GM23338 (cell line): ENCODE measurements around the gene KCNH6. TPM values are rescaled to one million over a fixed set of nuclear protein-coding genes. Genes with fewer than 3 reads are reported as not detected.

Experiments used
- ATAC-seq: fragments of 200-7000 bp; cut with Tn5 transposase; 3 replicates; pipeline ENCODE4 v1.9.1; 2020
- DNase-seq: peaks from one replicate; pipeline ENCODE4 v3.0.0-alpha.2; 2015; ENCODE audit warnings: low spot score
- H2AFZ ChIP-seq: fragments of 200-600 bp; sonication (generic); 2 replicates; pipeline ENCODE4 v1.8.0; 2016; ENCODE audit warnings: antibody characterized with exemption, mild to moderate bottlenecking, moderate library complexity
- H3F3A ChIP-seq: fragments of 200-600 bp; sonication (generic); replicated peaks from 2 replicates; pipeline ENCODE4 v1.8.0; 2017; ENCODE audit warnings: antibody characterized with exemption, mixed run types, low read depth
- H3K27ac ChIP-seq: fragments of 200-600 bp; sonication (generic); 2 replicates; pipeline ENCODE4 v1.6.1; 2016; ENCODE audit warnings: low read depth
- H3K27me3 ChIP-seq: fragments of 200-600 bp; sonication (generic); 2 replicates; pipeline ENCODE4 v1.8.0; 2016; ENCODE audit warnings: mild to moderate bottlenecking, mixed run types, moderate library complexity; ENCODE audit not compliant: insufficient read depth
- H3K36me3 ChIP-seq: fragments of 200-600 bp; sonication (generic); 2 replicates; pipeline ENCODE4 v1.8.0; 2016; ENCODE audit warnings: mild to moderate bottlenecking; ENCODE audit not compliant: insufficient read depth
- H3K4me1 ChIP-seq: fragments of 200-600 bp; sonication (generic); 2 replicates; pipeline ENCODE4 v1.8.0; 2016; ENCODE audit warnings: mild to moderate bottlenecking, moderate library complexity; ENCODE audit not compliant: insufficient read depth
- H3K4me2 ChIP-seq: fragments of 200-600 bp; sonication (generic); 2 replicates; pipeline ENCODE4 v1.7.1; 2017; ENCODE audit warnings: mixed run types
- H3K4me3 ChIP-seq: fragments of 200-600 bp; sonication (generic); 2 replicates; pipeline ENCODE4 v1.6.1; 2016; ENCODE audit warnings: mixed run types
- H3K79me2 ChIP-seq: fragments of 200-600 bp; sonication (generic); replicated peaks from 2 replicates; pipeline ENCODE4 v1.8.0; 2017; ENCODE audit warnings: mild to moderate bottlenecking; ENCODE audit not compliant: insufficient read depth
- H3K9me2 ChIP-seq: fragments of 200-600 bp; sonication (generic); 2 replicates; pipeline ENCODE4 v1.8.0; 2017; ENCODE audit not compliant: insufficient read depth
- H4K20me1 ChIP-seq: fragments of 200-600 bp; sonication (generic); replicated peaks from 2 replicates; pipeline ENCODE4 v1.8.0; 2017; ENCODE audit warnings: mild to moderate bottlenecking; ENCODE audit not compliant: insufficient read depth
- H3K27ac Mint-ChIP-seq: 2 replicates; pipeline ENCODE4 v1.8.0; 2020; ENCODE audit warnings: inconsistent platforms, mild to moderate bottlenecking, moderate library complexity, mixed read lengths
- H3K27me3 Mint-ChIP-seq: 3 replicates; pipeline ENCODE4 v1.8.0; 2022; ENCODE audit warnings: low read depth, mild to moderate bottlenecking, moderate library complexity, mixed read lengths, inconsistent platforms; ENCODE audit not compliant: insufficient read depth, poor library complexity
- H3K36me3 Mint-ChIP-seq: 3 replicates; pipeline ENCODE4 v1.8.0; 2021; ENCODE audit warnings: low read depth, mild to moderate bottlenecking, inconsistent platforms, moderate library complexity, mixed read lengths
- H3K4me1 Mint-ChIP-seq: 3 replicates; pipeline ENCODE4 v1.8.0; 2020; ENCODE audit warnings: mild to moderate bottlenecking, inconsistent platforms, mixed read lengths
- H3K4me3 Mint-ChIP-seq: 3 replicates; pipeline ENCODE4 v1.8.0; 2021; ENCODE audit warnings: moderate library complexity, mild to moderate bottlenecking, inconsistent platforms, mixed read lengths
- H3K9me3 Mint-ChIP-seq: 3 replicates; pipeline ENCODE4 v1.8.0; 2020; ENCODE audit warnings: moderate library complexity, mild to moderate bottlenecking, inconsistent platforms, mixed read lengths
- CREB1 ChIP-seq: fragments of 250-450 bp; sonication (Bioruptor Pico); IDR thresholded peaks from 2 replicates; pipeline ENCODE4 v1.5.0; 2020; ENCODE audit warnings: low read depth, mild to moderate bottlenecking, moderate library complexity
- CTCF ChIP-seq, 2 experiments: fragments of 200-600 bp in 1 of 2; sonication (generic) in 1 of 2; conservative IDR thresholded peaks; 2 replicates each; pipeline versions ENCODE4 v1.5.1 to v1.6.1; 2016 to 2017; ENCODE audit warnings: antibody characterized with exemption in 2 of 2, low read depth in 2 of 2, mild to moderate bottlenecking in 2 of 2, moderate library complexity in 1 of 2
- ETS1 ChIP-seq: IDR thresholded peaks from 2 replicates; pipeline ENCODE4 v1.6.1; 2016; ENCODE audit warnings: antibody characterized with exemption
- EZH2 ChIP-seq: fragments of 200-600 bp; sonication (generic); IDR thresholded peaks from one replicate; pipeline ENCODE4 v1.8.0; 2017; ENCODE audit warnings: antibody characterized with exemption, mild to moderate bottlenecking, low read depth; ENCODE audit not compliant: unreplicated experiment
- EZH2phosphoT487 ChIP-seq: fragments of 200-600 bp; sonication (generic); IDR thresholded peaks from one replicate; pipeline ENCODE4 v1.8.1; 2018; ENCODE audit warnings: antibody characterized with exemption; ENCODE audit not compliant: unreplicated experiment
- JUNB ChIP-seq: IDR thresholded peaks from one replicate; pipeline ENCODE4 v1.6.1; 2016; ENCODE audit warnings: antibody characterized with exemption; ENCODE audit not compliant: unreplicated experiment
- NANOG ChIP-seq: IDR thresholded peaks from 2 replicates; pipeline ENCODE4 v1.6.1; 2016; ENCODE audit warnings: antibody characterized with exemption, borderline replicate concordance
- POLR2AphosphoS5 ChIP-seq: IDR thresholded peaks from 2 replicates; pipeline ENCODE4 v1.6.1; 2016; ENCODE audit warnings: antibody characterized with exemption, low read depth
- STAT1 ChIP-seq: IDR thresholded peaks from one replicate; pipeline ENCODE4 v1.6.1; 2016; ENCODE audit warnings: antibody characterized with exemption; ENCODE audit not compliant: unreplicated experiment
- ZNF114 ChIP-seq: fragments of 250-450 bp; sonication (Bioruptor Pico); IDR thresholded peaks from 2 replicates; pipeline ENCODE4 v1.5.0; 2020; ENCODE audit warnings: mild to moderate bottlenecking, moderate library complexity
- ZNF331 ChIP-seq: fragments of 250-450 bp; sonication (Bioruptor Pico); IDR thresholded peaks from 2 replicates; pipeline ENCODE4 v1.5.0; 2020; ENCODE audit warnings: low read depth, mild to moderate bottlenecking, moderate library complexity
- ZNF462 ChIP-seq: fragments of 250-450 bp; sonication (Bioruptor Pico); IDR thresholded peaks from 2 replicates; pipeline ENCODE4 v1.5.0; 2020; ENCODE audit warnings: mild to moderate bottlenecking, moderate library complexity
- polyA plus RNA-seq: library from polyadenylated mRNA; unstranded; fragments of >200 nt; fragmentation: Nextera tagmentation; extraction: Ambion mirVana; gene quantifications from 2 replicates; pipeline ENCODE4 v1.2.1, GENCODE V29; 2016
- total RNA-seq: library from RNA; depleted of rRNA; stranded (reverse); fragments of >200 nt; shearing (Covaris generic); gene quantifications from 2 replicates; pipeline ENCODE4 v1.2.3, GENCODE V29; 2014

Gene KCNH6
- total and polyA plus RNA-seq, 2 experiments from 2014 or later, result 1.3 to 2.8 TPM

- TF ChIP-seq ETS1, result no peak
Observed at GRCh38 chr17:63564562-63564961, 41.4 kb downstream of the KCNH6 start (continued).

DNA sequence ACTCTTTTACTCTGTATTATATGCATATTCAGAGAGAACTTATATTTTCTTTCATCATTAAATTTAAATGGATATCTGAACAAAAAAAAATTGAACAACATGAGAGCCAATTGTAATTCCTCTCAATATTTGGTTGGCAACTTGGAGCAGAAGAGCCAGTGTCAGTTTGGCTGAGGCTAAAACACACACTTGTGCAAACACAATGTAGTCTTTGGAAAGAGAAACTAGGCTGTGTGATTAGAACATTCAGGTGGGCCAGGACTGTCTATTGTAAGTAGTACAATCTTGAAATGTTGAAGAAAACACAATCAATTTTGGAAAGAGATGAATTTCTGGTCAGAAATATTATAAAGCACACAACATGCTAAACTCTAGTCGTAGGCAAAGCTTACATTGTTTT is 44.1 kb downstream of the KCNH6 start:
- peaks cover 3% of the 10 kb centered on the region for H3K27me3 Mint-ChIP-seq
- no peaks in the 10 kb centered on the region for H3F3A ChIP-seq
- H3K9me2 ChIP-seq, result no peaks in the 10 kb centered on the region
- no peaks in the 10 kb centered on the region for H3K4me1 ChIP-seq
- no peak overlapping the region for H2AFZ ChIP-seq
- H3K79me2 ChIP-seq, result peaks cover 93% of the 10 kb centered on the region
- H3K9me3 Mint-ChIP-seq, result no peaks in the 10 kb centered on the region
- H3K4me2 ChIP-seq, result no peak overlapping the region
- no peaks in the 10 kb centered on the region for H3K36me3 Mint-ChIP-seq
- no peak overlapping the region for H3K27ac Mint-ChIP-seq
- H3K27ac ChIP-seq, result no peak overlapping the region
- H3K4me1 Mint-ChIP-seq, result no peaks in the 10 kb centered on the region
- H4K20me1 ChIP-seq, result peaks cover 17% of the 10 kb centered on the region
- DNase-seq, result no peak
- no peak overlapping the region for H3K4me3 ChIP-seq
- no peaks in the 10 kb centered on the region for H3K36me3 ChIP-seq
- no peak overlapping the region for H3K4me3 Mint-ChIP-seq
- no peaks in the 10 kb centered on the region for H3K27me3 ChIP-seq
- no peak for ATAC-seq
- TF ChIP-seq NANOG, result no peak
- TF ChIP-seq CREB1 (CRISPR knock-in tag), result no peak
- no peak for TF ChIP-seq ZNF331 (CRISPR knock-in tag)
- no peak for TF ChIP-seq ETS1
- TF ChIP-seq EZH2, result no peak
- no peak for TF ChIP-seq ZNF462 (CRISPR knock-in tag)
- no peak for TF ChIP-seq POLR2AphosphoS5
- no peak for TF ChIP-seq STAT1
- no peak for TF ChIP-seq CTCF (conservative IDR thresholded peaks at IDR 0.05; ENCODE audit: low read depth in 2 of 2)
- no peak for TF ChIP-seq ZNF114
- no peak for TF ChIP-seq JUNB
- no peak for TF ChIP-seq EZH2phosphoT487
